Measurements from ENCODE around the gene CCDC157.
"Not testable (repeated sequence)": the region's sequence is repeated elsewhere in the genome, so short reads cannot be mapped to it uniquely, and the experiment has no call there.

Gene CCDC157

GRCh38 chr22:30335236-30335635 is 21.6 kb upstream of the CCDC157 start:
- H3K9ac ChIP-seq (ENCODE audit: low read depth in 1 of 2, low read length in 2 of 2): no peak overlapping the region
- H3K4me3 ChIP-seq (ENCODE audit: low read length in 2 of 2): no peak overlapping the region
- peaks cover 71 to 86% of the 10 kb centered on the region in 2 donors for H3K36me3 ChIP-seq (ENCODE audit: control insufficient read depth in 2 of 2, insufficient read depth in 2 of 2, low read length in 2 of 2)
- H3K9me3 ChIP-seq (ENCODE audit: control insufficient read depth in 2 of 2, low read length in 2 of 2): no peaks in the 10 kb centered on the region
- H3K27me3 ChIP-seq (ENCODE audit: control insufficient read depth in 2 of 2, insufficient read depth in 2 of 2, low read length in 2 of 2): no peaks in the 10 kb centered on the region
- no peak overlapping the region for H3K27ac ChIP-seq (ENCODE audit: low read depth in 2 of 2, low read length in 2 of 2)
- H3K4me1 ChIP-seq (ENCODE audit: control insufficient read depth in 2 of 2, insufficient read depth in 2 of 2, low read length in 2 of 2): peaks cover 15 to 16% of the 10 kb centered on the region in 2 donors

GRCh38 chr22:30336752-30337460 is 19.9 kb upstream of the CCDC157 start:
- peaks cover 82 to 93% of the 10 kb centered on the region in 2 donors for H3K36me3 ChIP-seq (ENCODE audit: control insufficient read depth in 2 of 2, insufficient read depth in 2 of 2, low read length in 2 of 2)
- no peak overlapping the region for H3K9ac ChIP-seq (ENCODE audit: low read depth in 1 of 2, low read length in 2 of 2)
- no peak overlapping the region for H3K4me3 ChIP-seq (ENCODE audit: low read length in 2 of 2)
- no peak overlapping the region for H3K27ac ChIP-seq (ENCODE audit: low read depth in 2 of 2, low read length in 2 of 2)
- H3K9me3 ChIP-seq (ENCODE audit: control insufficient read depth in 2 of 2, low read length in 2 of 2): no peaks in the 10 kb centered on the region
- no peaks in the 10 kb centered on the region for H3K27me3 ChIP-seq (ENCODE audit: control insufficient read depth in 2 of 2, insufficient read depth in 2 of 2, low read length in 2 of 2)
- H3K4me1 ChIP-seq (ENCODE audit: control insufficient read depth in 2 of 2, insufficient read depth in 2 of 2, low read length in 2 of 2): peaks cover 15 to 16% of the 10 kb centered on the region in 2 donors

GRCh38 chr22:30337461-30337778 is 19.4 kb upstream of the CCDC157 start:
- Histone ChIP-seq H3K27me3 (ENCODE audit: control insufficient read depth in 2 of 2, insufficient read depth in 2 of 2, low read length in 2 of 2) (no peaks in the 10 kb centered on the region), H3K4me1 (ENCODE audit: control insufficient read depth in 2 of 2, insufficient read depth in 2 of 2, low read length in 2 of 2) (peaks cover 13 to 15% of the 10 kb centered on the region in 2 donors), H3K4me3 (ENCODE audit: low read length in 2 of 2) (no peak overlapping the region), H3K36me3 (ENCODE audit: control insufficient read depth in 2 of 2, insufficient read depth in 2 of 2, low read length in 2 of 2) (peaks cover 88 to 95% of the 10 kb centered on the region in 2 donors), H3K9me3 (ENCODE audit: control insufficient read depth in 2 of 2, low read length in 2 of 2) (no peaks in the 10 kb centered on the region), H3K9ac (ENCODE audit: low read depth in 1 of 2, low read length in 2 of 2) (no peak overlapping the region), H3K27ac (ENCODE audit: low read depth in 2 of 2, low read length in 2 of 2) (no peak overlapping the region)

- H3K9me3 ChIP-seq (ENCODE audit: control insufficient read depth in 2 of 2, low read length in 2 of 2); H3K27ac ChIP-seq (ENCODE audit: low read depth in 2 of 2, low read length in 2 of 2); H3K9ac ChIP-seq (ENCODE audit: low read depth in 1 of 2, low read length in 2 of 2); H3K27me3 ChIP-seq (ENCODE audit: control insufficient read depth in 2 of 2, insufficient read depth in 2 of 2, low read length in 2 of 2); H3K4me1 ChIP-seq (ENCODE audit: control insufficient read depth in 2 of 2, insufficient read depth in 2 of 2, low read length in 2 of 2); H3K4me3 ChIP-seq (ENCODE audit: low read length in 2 of 2): not testable (repeated sequence)
- peaks cover 94 to 96% of the 10 kb centered on the region in 2 donors for H3K36me3 ChIP-seq (ENCODE audit: control insufficient read depth in 2 of 2, insufficient read depth in 2 of 2, low read length in 2 of 2)
Measured at GRCh38 chr22:30338341-30338740, 18.5 kb upstream of the CCDC157 start.

GRCh38 chr22:30338802-30339201 is 18.0 kb upstream of the CCDC157 start:
- no peak overlapping the region for H3K4me3 ChIP-seq (ENCODE audit: low read length in 2 of 2)
- H3K36me3 ChIP-seq (ENCODE audit: control insufficient read depth in 2 of 2, insufficient read depth in 2 of 2, low read length in 2 of 2): peaks cover 94 to 95% of the 10 kb centered on the region in 2 donors
- peaks cover 2% of the 10 kb centered on the region in 2 donors for H3K4me1 ChIP-seq (ENCODE audit: control insufficient read depth in 2 of 2, insufficient read depth in 2 of 2, low read length in 2 of 2)
- no peak overlapping the region for H3K27ac ChIP-seq (ENCODE audit: low read depth in 2 of 2, low read length in 2 of 2)
- H3K9me3 ChIP-seq (ENCODE audit: control insufficient read depth in 2 of 2, low read length in 2 of 2): no peaks in the 10 kb centered on the region
- no peaks in the 10 kb centered on the region for H3K27me3 ChIP-seq (ENCODE audit: control insufficient read depth in 2 of 2, insufficient read depth in 2 of 2, low read length in 2 of 2)
- no peak overlapping the region for H3K9ac ChIP-seq (ENCODE audit: low read depth in 1 of 2, low read length in 2 of 2)

GRCh38 chr22:30340911-30341685 is 15.7 kb upstream of the CCDC157 start:
- Histone ChIP-seq H3K4me1 (ENCODE audit: control insufficient read depth in 2 of 2, insufficient read depth in 2 of 2, low read length in 2 of 2) (no peaks in the 10 kb centered on the region), H3K9me3 (ENCODE audit: control insufficient read depth in 2 of 2, low read length in 2 of 2) (no peaks in the 10 kb centered on the region), H3K4me3 (ENCODE audit: low read length in 2 of 2) (no peak overlapping the region), H3K36me3 (ENCODE audit: control insufficient read depth in 2 of 2, insufficient read depth in 2 of 2, low read length in 2 of 2) (peaks cover 95% of the 10 kb centered on the region in 2 donors), H3K27ac (ENCODE audit: low read depth in 2 of 2, low read length in 2 of 2) (no peak overlapping the region), H3K9ac (ENCODE audit: low read depth in 1 of 2, low read length in 2 of 2) (no peak overlapping the region), H3K27me3 (ENCODE audit: control insufficient read depth in 2 of 2, insufficient read depth in 2 of 2, low read length in 2 of 2) (no peaks in the 10 kb centered on the region)

GRCh38 chr22:30344447-30345200 is 12.2 kb upstream of the CCDC157 start:
- H3K9ac ChIP-seq (ENCODE audit: low read depth in 1 of 2, low read length in 2 of 2): no peak overlapping the region
- no peaks in the 10 kb centered on the region for H3K27me3 ChIP-seq (ENCODE audit: control insufficient read depth in 2 of 2, insufficient read depth in 2 of 2, low read length in 2 of 2)
- no peak overlapping the region for H3K4me3 ChIP-seq (ENCODE audit: low read length in 2 of 2)
- peaks cover 78 to 93% of the 10 kb centered on the region in 2 donors for H3K36me3 ChIP-seq (ENCODE audit: control insufficient read depth in 2 of 2, insufficient read depth in 2 of 2, low read length in 2 of 2)
- no peak overlapping the region for H3K27ac ChIP-seq (ENCODE audit: low read depth in 2 of 2, low read length in 2 of 2)
- H3K9me3 ChIP-seq (ENCODE audit: control insufficient read depth in 2 of 2, low read length in 2 of 2): no peaks in the 10 kb centered on the region
- no peaks in the 10 kb centered on the region for H3K4me1 ChIP-seq (ENCODE audit: control insufficient read depth in 2 of 2, insufficient read depth in 2 of 2, low read length in 2 of 2)

GRCh38 chr22:30347255-30347892 is 9.4 kb upstream of the CCDC157 start:
- H3K9me3 ChIP-seq (ENCODE audit: control insufficient read depth in 2 of 2, low read length in 2 of 2): no peaks in the 10 kb centered on the region
- no peak overlapping the region for H3K9ac ChIP-seq (ENCODE audit: low read depth in 1 of 2, low read length in 2 of 2)
- no peak overlapping the region for H3K4me3 ChIP-seq (ENCODE audit: low read length in 2 of 2)
- no peaks in the 10 kb centered on the region for H3K27me3 ChIP-seq (ENCODE audit: control insufficient read depth in 2 of 2, insufficient read depth in 2 of 2, low read length in 2 of 2)
- no peak overlapping the region for H3K27ac ChIP-seq (ENCODE audit: low read depth in 2 of 2, low read length in 2 of 2)
- H3K4me1 ChIP-seq (ENCODE audit: control insufficient read depth in 2 of 2, insufficient read depth in 2 of 2, low read length in 2 of 2): no peaks in the 10 kb centered on the region
- H3K36me3 ChIP-seq (ENCODE audit: control insufficient read depth in 2 of 2, insufficient read depth in 2 of 2, low read length in 2 of 2): peaks cover 68 to 92% of the 10 kb centered on the region in 2 donors

- H3K4me3 ChIP-seq (ENCODE audit: low read length in 2 of 2): no peak overlapping the region
- H3K27ac ChIP-seq (ENCODE audit: low read depth in 2 of 2, low read length in 2 of 2): no peak overlapping the region
Measured at GRCh38 chr22:30348404-30348803, 8.4 kb upstream of the CCDC157 start.

More at GRCh38 chr22:30348404-30348803, 8.4 kb upstream of the CCDC157 start:
- no peak overlapping the region for H3K9ac ChIP-seq (ENCODE audit: low read depth in 1 of 2, low read length in 2 of 2)
- no peaks in the 10 kb centered on the region for H3K27me3 ChIP-seq (ENCODE audit: control insufficient read depth in 2 of 2, insufficient read depth in 2 of 2, low read length in 2 of 2)
- no peaks in the 10 kb centered on the region for H3K4me1 ChIP-seq (ENCODE audit: control insufficient read depth in 2 of 2, insufficient read depth in 2 of 2, low read length in 2 of 2)
- H3K9me3 ChIP-seq (ENCODE audit: control insufficient read depth in 2 of 2, low read length in 2 of 2): no peaks in the 10 kb centered on the region
- H3K36me3 ChIP-seq (ENCODE audit: control insufficient read depth in 2 of 2, insufficient read depth in 2 of 2, low read length in 2 of 2): peaks cover 65 to 89% of the 10 kb centered on the region in 2 donors
